HepG2 (cell line): ENCODE data around the gene GTF2IRD2. TPM values are rescaled to one million over a fixed set of nuclear protein-coding genes. Genes with fewer than 3 reads are reported as not detected.
"Not testable (repeated sequence)": the region's sequence is repeated elsewhere in the genome, so short reads cannot be mapped to it uniquely, and the experiment has no call there.

Experiments used
- ATAC-seq: fragments of 200-7000 bp; cut with Tn5 transposase; 3 replicates; pipeline ENCODE4 v1.9.1; 2020; ENCODE audit warnings: mild to moderate bottlenecking, moderate library complexity
- BruUV-seq: library from RNA; stranded (reverse); fragments of 400-500 nt; replicated peaks from 2 replicates; lab custom pipeline; 2021; lab: Mats Ljungman, UMichigan
- CTCF ChIA-PET: fragments of 300-600 bp; formaldehyde crosslinking; extraction: SDS; loops from one replicate; lab custom pipeline; 2021; ENCODE audit warnings: low total read pairs, inconsistent platforms, low intra/inter-chr PET ratio; lab: Yijun Ruan, JAX
- POLR2A ChIA-PET: fragments of 350-600 bp; sonication (Branson Sonifier 250); formaldehyde crosslinking; loops from one replicate; lab custom pipeline; 2020; ENCODE audit warnings: antibody characterized with exemption, inconsistent platforms; lab: Yijun Ruan, JAX
- DNase-seq: peaks from one replicate; pipeline ENCODE4 v3.0.0-alpha.2; 2015; ENCODE audit warnings: low spot score
- FAIRE-seq: peaks from 3 replicates; lab custom pipeline; 2011; peaks lifted over from hg19 to GRCh38; lab: Jason Lieb, UNC
- H2AFZ ChIP-seq: one replicate; pipeline ENCODE4 v1.6.1; 2011; ENCODE audit warnings: low read length, inconsistent platforms
- H3K27ac ChIP-seq: fragments of 300-600 bp; 3 replicates; pipeline ENCODE4 v1.8.0; 2011; ENCODE audit warnings: mixed run types, mild to moderate bottlenecking, mixed read lengths, low read length, inconsistent platforms; ENCODE audit not compliant: insufficient read depth; ENCODE audit errors: extremely low read length
- H3K27me3 ChIP-seq, 2 experiments: fragments of 200-600 bp in 1 of 2; 2 replicates in 1 of 2; 3 replicates in 1 of 2; pipeline versions ENCODE4 v1.6.0 to v1.8.0; 2011; ENCODE audit warnings: low read length in 2 of 2, mild to moderate bottlenecking in 2 of 2, moderate library complexity in 2 of 2, inconsistent platforms in 1 of 2; ENCODE audit not compliant: insufficient read depth in 2 of 2, control insufficient read depth in 1 of 2
- H3K36me3 ChIP-seq, 2 experiments: fragments of 200-600 bp in 1 of 2; replicated peaks in 1 of 2; 2 replicates in 1 of 2; 3 replicates in 1 of 2; pipeline versions ENCODE4 v1.5.1 to v1.8.0; 2011; ENCODE audit warnings: low read length in 2 of 2, inconsistent platforms in 1 of 2; ENCODE audit not compliant: insufficient read depth in 2 of 2, control insufficient read depth in 1 of 2
- H3K4me1 ChIP-seq: 2 replicates; pipeline ENCODE4 v1.5.1; 2012; ENCODE audit warnings: low read length, inconsistent platforms; ENCODE audit not compliant: insufficient read depth
- H3K4me2 ChIP-seq: 2 replicates; pipeline ENCODE4 v1.6.0; 2011; ENCODE audit warnings: low read depth, low read length, inconsistent platforms
- H3K4me3 ChIP-seq, 3 experiments: fragments of 200-600 bp in 1 of 3; sonication (generic), shearing (Covaris generic) in 1 of 3; replicated peaks in 1 of 3; 2 replicates each; pipeline ENCODE4 v1.5.1; 2011 to 2016; ENCODE audit warnings: low read length in 3 of 3, inconsistent platforms in 2 of 3, low read depth in 2 of 3, mild to moderate bottlenecking in 2 of 3, control low read depth in 1 of 3, mixed read lengths in 1 of 3; ENCODE audit not compliant: insufficient read depth in 1 of 3
- H3K79me2 ChIP-seq: one replicate; pipeline ENCODE4 v1.6.1; 2011; ENCODE audit warnings: low read length, inconsistent platforms; ENCODE audit not compliant: insufficient read depth
- H3K9ac ChIP-seq: 2 replicates; pipeline ENCODE4 v1.6.0; 2011; ENCODE audit warnings: mild to moderate bottlenecking, low read depth, low read length, inconsistent platforms; ENCODE audit not compliant: insufficient read depth
- H3K9me3 ChIP-seq: 2 replicates; pipeline ENCODE4 v1.5.1; 2012; ENCODE audit warnings: mild to moderate bottlenecking, low read length
- H4K20me1 ChIP-seq: 2 replicates; pipeline ENCODE4 v1.6.0; 2011; ENCODE audit warnings: inconsistent platforms, mild to moderate bottlenecking, low read length, moderate library complexity; ENCODE audit not compliant: insufficient read depth
- ARID4A ChIP-seq: sonication (generic); formaldehyde crosslinking; IDR thresholded peaks from 2 replicates; pipeline ENCODE4 v1.5.0; 2020; ENCODE audit warnings: mild to moderate bottlenecking, missing genetic modification reagents, borderline replicate concordance
- CTCF ChIP-seq: sonication (generic); formaldehyde crosslinking; IDR thresholded peaks from 2 replicates; pipeline ENCODE4 v1.5.0; 2020; ENCODE audit warnings: mild to moderate bottlenecking, missing genetic modification reagents, moderate library complexity
- THAP11 ChIP-seq: IDR thresholded peaks from 2 replicates; pipeline ENCODE4 v1.6.1; 2016; ENCODE audit warnings: missing biosample characterization, missing genetic modification reagents
- UBTF ChIP-seq: sonication (generic); formaldehyde crosslinking; IDR thresholded peaks from 2 replicates; pipeline ENCODE4 v1.4.0; 2020; ENCODE audit warnings: mild to moderate bottlenecking, missing genetic modification reagents
- ZBTB25 ChIP-seq: IDR thresholded peaks from 2 replicates; pipeline ENCODE4 v1.6.1; 2018; ENCODE audit warnings: missing genetic modification reagents
- ZNF687 ChIP-seq: sonication (generic); formaldehyde crosslinking; IDR thresholded peaks from 2 replicates; pipeline ENCODE4 v1.5.1; 2020; ENCODE audit warnings: mild to moderate bottlenecking, missing genetic modification reagents, moderate library complexity
- WGBS: methylation state at CpG from one replicate; pipeline ENCODE4 v1.1.6; 2017; ENCODE audit warnings: low lambda C conversion rate; 5-methylcytosine and 5-hydroxymethylcytosine counted together
- in situ Hi-C: cut with HindIII; loops from 2 replicates; pipeline ENCODE4 v1.10.0; 2017; ENCODE audit warnings: low pct_unique_long_range_greater_than_20kb; ENCODE audit not compliant: extremely low pct_ligation_motif_present
- intact Hi-C: fragments of 100-400 bp; cut with micrococcal nuclease; formaldehyde crosslinking; loops from one replicate; pipeline ENCODE4 v1.10.0; 2022; ENCODE audit not compliant: unreplicated experiment
- polyA plus RNA-seq, 8 experiments: library from polyadenylated mRNA; depleted of rRNA in 3 of 8; stranded (reverse) in 7 of 8; unstranded in 1 of 8; fragments of >200 nt; fragmentation: Illumina TruSeq in 4 of 8; extraction: Trizol in 4 of 8; gene quantifications; 2 replicates each; pipeline versions ENCODE4 v1.2.1 to v1.2.3, GENCODE V29; 2011 to 2016; ENCODE audit warnings: low read depth in 4 of 8, missing spikeins in 1 of 8, mixed read lengths in 1 of 8; ENCODE audit not compliant: insufficient read depth in 1 of 8
- total RNA-seq, 5 experiments: library from RNA; depleted of rRNA; stranded (reverse); fragments of >200 nt; fragmentation: Illumina TruSeq; extraction: Trizol; gene quantifications; 2 replicates each; pipeline ENCODE4 v1.2.3, GENCODE V29; 2016; ENCODE audit warnings: low read depth in 1 of 5

Gene GTF2IRD2
- total and polyA plus RNA-seq, 2 of the 13 experiments (the other 11 are each of a cell fraction or from before 2014, with no cell fraction given) = 6.5 to 11.2 TPM

- WGBS = 4% methylated on average over 10 of the region's 84 CpGs
- DNase-seq = peak; percentile 80
- H3K79me2 ChIP-seq, FAIRE-seq, H3K27me3 ChIP-seq, CTCF ChIA-PET, POLR2A ChIA-PET, H3K36me3 ChIP-seq, in situ Hi-C loops, H4K20me1 ChIP-seq, H3K4me1 ChIP-seq, H2AFZ ChIP-seq, intact Hi-C loops, H3K9me3 ChIP-seq: not testable (repeated sequence)
- peak overlapping the region; percentile 47 to 67 (median 64); a peak in 4 of 6 replicates for H3K4me3 ChIP-seq
- H3K4me2 ChIP-seq = peak overlapping the region; percentile 27; the same call in 1 of the 2 replicates
- peak overlapping the region; percentile 74; the same call in 1 of the 2 replicates for H3K9ac ChIP-seq
- peak overlapping the region; percentile 80 for H3K27ac ChIP-seq
- peak; percentile 96 for ATAC-seq
- BruUV-seq = TSS peak; percentile 94
- TF ChIP-seq THAP11 (CRISPR knock-in tag) (peak; percentile 68; the same call in 1 of the 2 replicates), ARID4A (CRISPR knock-in tag) (peak; percentile 23; the same call in 1 of the 2 replicates), UBTF (CRISPR knock-in tag) (peak; percentile 57; the same call in 1 of the 2 replicates), CTCF (peak; percentile 23; the same call in 1 of the 2 replicates), ZNF687 (CRISPR knock-in tag) (peak; percentile 69), ZBTB25 (CRISPR knock-in tag) (0 out of 2 replicates have a peak, but pooled peaks have one; percentile 39)
These were observed 39.0 kb upstream of the GTF2IRD2 start for GRCh38 chr7:74890158-74891123.
